GM19193 (cell line): Measurements from ENCODE around the gene G3BP2.

Experiments
- POLR2A ChIP-seq: IDR thresholded peaks from 4 replicates; pipeline ENCODE4 v1.6.1; 2011; ENCODE audit not compliant: insufficient read depth, insufficient read length; ENCODE audit errors: extremely low read depth

Gene G3BP2

DNA sequence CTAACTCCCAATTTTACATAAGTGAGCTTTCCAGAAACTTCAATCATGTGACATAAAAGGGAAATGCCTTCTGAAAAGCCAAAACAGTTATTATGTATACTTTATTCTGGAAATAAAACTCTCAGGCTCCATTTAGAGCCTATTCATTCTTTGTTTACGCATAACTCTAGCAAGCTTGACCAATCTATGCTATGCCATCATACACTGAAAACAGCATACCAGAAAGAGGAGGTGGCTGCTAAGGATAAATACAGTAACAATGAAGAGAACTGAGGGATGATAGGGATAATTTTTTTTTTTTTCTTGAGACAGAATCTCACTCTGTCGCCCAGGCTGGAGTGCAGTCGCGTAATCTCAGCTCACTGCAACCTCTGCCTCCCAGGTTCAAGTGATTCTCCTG, 67.3 kb downstream of the G3BP2 start:
- TF ChIP-seq POLR2A, result no peak

- no peak for TF ChIP-seq POLR2A
Observed at GRCh38 chr4:75599647-75600046, 73.6 kb downstream of the G3BP2 start.

- TF ChIP-seq POLR2A, result no peak
Observed at GRCh38 chr4:75598390-75598789, 74.8 kb downstream of the G3BP2 start.

DNA sequence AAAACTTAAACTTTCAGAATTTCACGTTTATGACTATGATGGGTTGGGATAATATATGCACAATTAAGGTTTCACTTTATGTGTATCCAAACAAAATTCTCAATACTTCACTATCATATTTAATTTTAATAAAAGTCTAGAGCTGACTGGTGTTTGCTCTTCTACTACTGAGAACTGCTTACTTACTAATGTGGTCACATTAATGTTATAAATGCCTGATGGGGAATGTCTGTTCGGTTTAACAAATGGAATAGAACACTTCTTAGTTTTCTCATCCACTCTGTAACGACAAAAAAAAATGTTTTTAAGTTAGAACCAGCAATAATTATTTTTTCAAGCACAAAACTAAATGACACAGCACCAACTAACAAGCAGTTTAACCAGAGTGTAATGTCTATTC, 77.2 kb downstream of the G3BP2 start:
- TF ChIP-seq POLR2A, result no peak

DNA sequence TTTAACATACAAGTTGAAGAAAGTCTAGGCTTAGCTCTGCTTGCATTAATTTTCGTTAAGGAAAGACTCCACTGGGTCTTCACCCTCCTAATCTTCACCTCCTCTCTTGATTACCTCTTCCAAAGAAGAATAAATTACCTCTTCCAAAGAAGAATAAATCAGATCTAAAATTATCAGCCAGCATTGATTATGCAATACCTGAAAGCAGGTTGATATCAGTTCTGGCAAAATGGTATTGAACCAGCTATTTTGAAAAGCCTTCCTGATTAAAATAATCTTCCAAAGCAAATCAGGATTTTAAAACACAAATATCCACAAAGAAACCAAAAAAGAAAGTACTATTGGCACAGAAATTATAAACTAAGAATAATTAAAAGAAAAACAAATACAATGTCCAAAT, 79.8 kb downstream of the G3BP2 start:
- TF ChIP-seq POLR2A, result no peak
